Mesenchymal stem cell (in vitro differentiated cells and primary cell): ENCODE measurements around the gene PHKG2.
A peak's percentile ranks its signal among the peaks of the same experiment; 100 is the strongest.

ENCODE experiments used
- DNase-seq: peaks from one replicate; pipeline ENCODE4 v3.0.0-alpha.2; 2013
- H2AFZ ChIP-seq: one replicate; pipeline ENCODE4 v1.6.1; 2013; ENCODE audit warnings: low read depth, mild to moderate bottlenecking, control low read depth, inconsistent platforms, low read length, moderate library complexity
- H2AK5ac ChIP-seq: 2 replicates; pipeline ENCODE4 v1.6.1; 2013; ENCODE audit warnings: low read length, moderate library complexity, mild to moderate bottlenecking, inconsistent platforms; ENCODE audit not compliant: severe bottlenecking
- H2BK120ac ChIP-seq: one replicate; pipeline ENCODE4 v1.6.1; 2013; ENCODE audit warnings: low read depth, mild to moderate bottlenecking, inconsistent platforms, low read length, moderate library complexity
- H2BK12ac ChIP-seq, 2 experiments: one replicate each; pipeline ENCODE4 v1.6.1; 2013; ENCODE audit warnings: inconsistent platforms in 2 of 2, low read length in 2 of 2, mild to moderate bottlenecking in 2 of 2, moderate library complexity in 2 of 2, control low read depth in 1 of 2
- H2BK15ac ChIP-seq: one replicate; pipeline ENCODE4 v1.6.1; 2013; ENCODE audit warnings: mild to moderate bottlenecking, low read depth, inconsistent platforms; ENCODE audit not compliant: poor library complexity, severe bottlenecking
- H2BK5ac ChIP-seq: 2 replicates; pipeline ENCODE4 v1.6.1; 2013; ENCODE audit warnings: low read depth, mild to moderate bottlenecking, low read length, control low read depth, inconsistent platforms; ENCODE audit not compliant: poor library complexity, severe bottlenecking
- H3K14ac ChIP-seq, 2 experiments: one replicate each; pipeline ENCODE4 v1.6.1; 2013; ENCODE audit warnings: inconsistent platforms in 2 of 2, low read length in 2 of 2, control low read depth in 1 of 2, mild to moderate bottlenecking in 1 of 2, moderate library complexity in 1 of 2
- H3K18ac ChIP-seq, 2 experiments: one replicate each; pipeline ENCODE4 v1.6.1; 2013; ENCODE audit warnings: inconsistent platforms in 2 of 2, low read length in 2 of 2, control low read depth in 1 of 2, low read depth in 1 of 2, mild to moderate bottlenecking in 1 of 2
- H3K23ac ChIP-seq, 2 experiments: one replicate each; pipeline ENCODE4 v1.6.1; 2013; ENCODE audit warnings: inconsistent platforms in 2 of 2, low read length in 2 of 2, mild to moderate bottlenecking in 2 of 2, moderate library complexity in 2 of 2, control low read depth in 1 of 2
- H3K27ac ChIP-seq: 2 replicates; pipeline ENCODE4 v1.5.1; 2013; ENCODE audit warnings: mild to moderate bottlenecking, moderate library complexity, low read length, control low read depth, inconsistent platforms; ENCODE audit not compliant: poor library complexity, severe bottlenecking
- H3K27me3 ChIP-seq, 2 experiments: 2 replicates each; pipeline versions ENCODE4 v1.6.1 to v1.7.0; 2013; ENCODE audit warnings: low read length in 2 of 2, mild to moderate bottlenecking in 2 of 2, moderate library complexity in 2 of 2, control low read depth in 1 of 2, inconsistent platforms in 1 of 2; ENCODE audit not compliant: control insufficient read depth in 1 of 2, insufficient read depth in 1 of 2
- H3K36me3 ChIP-seq, 2 experiments: 2 replicates each; pipeline versions ENCODE4 v1.6.1 to v1.7.0; 2013; ENCODE audit warnings: low read length in 2 of 2, control low read depth in 1 of 2, inconsistent platforms in 1 of 2, low read depth in 1 of 2, mild to moderate bottlenecking in 1 of 2; ENCODE audit not compliant: insufficient read depth in 2 of 2, control insufficient read depth in 1 of 2
- H3K4ac ChIP-seq, 2 experiments: one replicate each; pipeline ENCODE4 v1.6.1; 2013; ENCODE audit warnings: inconsistent platforms in 2 of 2, low read length in 2 of 2, mild to moderate bottlenecking in 2 of 2, moderate library complexity in 2 of 2, control low read depth in 1 of 2, low read depth in 1 of 2
- H3K4me1 ChIP-seq: 2 replicates; pipeline ENCODE4 v1.6.1; 2013; ENCODE audit warnings: low read depth, low read length, control low read depth; ENCODE audit not compliant: control insufficient read depth, insufficient read depth
- H3K4me2 ChIP-seq: 2 replicates; pipeline ENCODE4 v1.6.1; 2013; ENCODE audit warnings: low read length, mild to moderate bottlenecking, inconsistent platforms; ENCODE audit not compliant: poor library complexity, severe bottlenecking
- H3K4me3 ChIP-seq, 2 experiments: 2 replicates each; pipeline versions ENCODE4 v1.5.1 to v1.7.0; 2013; ENCODE audit warnings: low read length in 2 of 2, mild to moderate bottlenecking in 2 of 2, control low read depth in 1 of 2, low read depth in 1 of 2; ENCODE audit not compliant: insufficient read depth in 1 of 2
- H3K79me1 ChIP-seq: replicated peaks from 2 replicates; pipeline ENCODE4 v1.6.1; 2013; ENCODE audit warnings: mild to moderate bottlenecking, control low read depth, low read length, inconsistent platforms; ENCODE audit not compliant: poor library complexity, severe bottlenecking
- H3K9ac ChIP-seq: 2 replicates; pipeline ENCODE4 v1.7.0; 2013; ENCODE audit warnings: mild to moderate bottlenecking, low read length, moderate library complexity
- H3K9me3 ChIP-seq: 2 replicates; pipeline ENCODE4 v1.7.0; 2013; ENCODE audit warnings: mild to moderate bottlenecking, low read length; ENCODE audit not compliant: control insufficient read depth
- H4K8ac ChIP-seq: one replicate; pipeline ENCODE4 v1.6.1; 2013; ENCODE audit warnings: inconsistent platforms, mild to moderate bottlenecking, low read length, moderate library complexity
- H4K91ac ChIP-seq: one replicate; pipeline ENCODE4 v1.6.1; 2013; ENCODE audit warnings: mild to moderate bottlenecking, low read length, inconsistent platforms
- WGBS: methylation state at CpG from one replicate; pipeline ENCODE4 v1.1.7; 2013; ENCODE audit warnings: mixed read lengths; 5-methylcytosine and 5-hydroxymethylcytosine counted together

Gene PHKG2

GRCh38 chr16:30725418-30725792 lies 22.8 kb upstream of the PHKG2 start:
- Histone ChIP-seq H4K91ac (no peak overlapping the region), H3K79me1 (peaks cover 54% of the 10 kb centered on the region), H3K27me3 (no peaks in the 10 kb centered on the region), H3K4ac (no peak overlapping the region), H3K36me3 (peaks cover 70 to 97% of the 10 kb centered on the region in 2 experiments), H3K18ac (no peak overlapping the region), H2BK5ac (no peak overlapping the region), H3K4me2 (no peak overlapping the region), H3K9ac (no peak overlapping the region), H3K9me3 (no peaks in the 10 kb centered on the region), H2AK5ac (no peak overlapping the region), H2BK15ac (no peak overlapping the region), H3K4me1 (no peaks in the 10 kb centered on the region), H4K8ac (no peak overlapping the region), H2BK12ac (no peak overlapping the region), H2BK120ac (no peak overlapping the region), H3K4me3 (no peak overlapping the region), H3K23ac (no peak overlapping the region), H3K14ac (no peak overlapping the region), H3K27ac (no peak overlapping the region), H2AFZ (no peak overlapping the region)
- no peak for DNase-seq
- WGBS: no CpG with 5 or more reads among the region's 3 CpGs

DNA sequence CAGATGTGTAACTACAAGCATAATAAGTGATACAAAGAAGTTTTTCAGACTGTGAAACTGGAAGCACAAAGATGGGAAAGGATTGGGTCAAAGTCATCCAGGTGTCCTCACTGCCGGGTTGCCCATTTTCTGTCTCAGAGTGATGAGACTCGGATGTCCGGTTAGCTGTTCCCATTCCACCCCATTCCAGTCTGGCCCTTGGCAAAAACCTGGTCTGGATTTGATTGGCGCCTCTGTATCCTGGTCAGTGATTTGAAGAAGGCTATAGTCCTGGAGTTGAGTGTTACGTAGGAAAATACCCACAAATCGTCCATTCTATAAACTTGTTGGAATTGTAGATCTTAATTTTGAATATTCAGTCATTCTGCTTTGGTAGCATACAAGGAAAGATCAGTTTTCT lies 19.9 kb upstream of the PHKG2 start:
- H3K27me3 ChIP-seq: no peaks in the 10 kb centered on the region
- DNase-seq: no peak
- H3K79me1 ChIP-seq: peaks cover 39% of the 10 kb centered on the region
- H2AFZ ChIP-seq: no peak overlapping the region
- WGBS: 99% methylated on average over 4 of the region's 6 CpGs
- no peak overlapping the region for H3K23ac ChIP-seq
- no peak overlapping the region for H3K4ac ChIP-seq
- no peak overlapping the region for H3K27ac ChIP-seq
- H3K14ac ChIP-seq: no peak overlapping the region
- H2BK120ac ChIP-seq: no peak overlapping the region
- no peaks in the 10 kb centered on the region for H3K9me3 ChIP-seq
- no peak overlapping the region for H2AK5ac ChIP-seq
- no peak overlapping the region for H4K8ac ChIP-seq
- peaks cover 64 to 96% of the 10 kb centered on the region in 2 experiments for H3K36me3 ChIP-seq
- H3K4me3 ChIP-seq: no peak overlapping the region
- H3K4me1 ChIP-seq: peaks cover 2% of the 10 kb centered on the region
- H2BK5ac ChIP-seq: no peak overlapping the region
- H2BK12ac ChIP-seq: no peak overlapping the region
- no peak overlapping the region for H4K91ac ChIP-seq
- no peak overlapping the region for H3K4me2 ChIP-seq
- H3K9ac ChIP-seq: no peak overlapping the region
- H2BK15ac ChIP-seq: no peak overlapping the region
- H3K18ac ChIP-seq: no peak overlapping the region

GRCh38 chr16:30728899-30729672 lies 19.1 kb upstream of the PHKG2 start:
- Histone ChIP-seq H3K4ac (no peak overlapping the region), H2BK15ac (no peak overlapping the region), H4K8ac (no peak overlapping the region), H3K14ac (no peak overlapping the region), H2BK5ac (no peak overlapping the region), H2AK5ac (no peak overlapping the region), H3K27ac (no peak overlapping the region), H3K4me3 (no peak overlapping the region), H3K36me3 (peaks cover 64 to 96% of the 10 kb centered on the region in 2 experiments), H3K4me1 (peaks cover 2% of the 10 kb centered on the region), H3K4me2 (no peak overlapping the region), H2BK12ac (no peak overlapping the region), H3K9ac (no peak overlapping the region), H3K79me1 (peaks cover 38% of the 10 kb centered on the region), H2AFZ (no peak overlapping the region), H3K23ac (no peak overlapping the region), H2BK120ac (no peak overlapping the region), H3K9me3 (no peaks in the 10 kb centered on the region), H3K27me3 (no peaks in the 10 kb centered on the region), H3K18ac (no peak overlapping the region), H4K91ac (no peak overlapping the region)
- 96% methylated on average over 16 of the region's 17 CpGs for WGBS
- DNase-seq: no peak

DNA sequence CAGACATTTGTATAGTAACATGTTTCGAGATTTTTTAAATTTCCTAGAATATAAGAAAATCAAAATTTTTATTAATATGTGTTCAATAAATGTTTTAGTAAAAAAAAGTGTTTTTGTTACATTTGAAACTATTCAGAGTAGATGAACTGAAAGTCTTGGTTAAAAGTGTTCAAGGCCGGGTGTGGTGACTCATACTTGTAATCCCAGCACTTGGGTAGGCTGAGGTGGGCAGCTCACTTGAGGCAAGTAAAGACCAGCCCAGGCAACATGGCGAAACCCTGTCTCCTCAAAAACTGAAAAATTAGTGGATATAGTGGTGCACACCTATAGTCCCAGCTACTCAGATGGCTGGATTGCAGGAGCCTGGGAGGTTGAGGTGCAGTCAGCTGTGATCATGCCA lies 16.8 kb upstream of the PHKG2 start:
- 93% methylated on average over 2 of the region's 3 CpGs for WGBS

More for the DNA sequence above, 16.8 kb upstream of the PHKG2 start:
- Histone ChIP-seq H2BK15ac (no peak overlapping the region), H2AK5ac (no peak overlapping the region), H2AFZ (no peak overlapping the region), H3K9me3 (no peaks in the 10 kb centered on the region), H3K79me1 (peaks cover 40% of the 10 kb centered on the region), H3K4me2 (no peak overlapping the region), H3K27me3 (no peaks in the 10 kb centered on the region), H3K23ac (no peak overlapping the region), H3K4ac (no peak overlapping the region), H4K91ac (no peak overlapping the region), H3K18ac (no peak overlapping the region), H4K8ac (no peak overlapping the region), H3K4me3 (no peak overlapping the region), H3K14ac (no peak overlapping the region), H3K4me1 (peaks cover 2% of the 10 kb centered on the region), H2BK120ac (no peak overlapping the region), H3K36me3 (peaks cover 60 to 93% of the 10 kb centered on the region in 2 experiments), H2BK5ac (no peak overlapping the region), H3K27ac (no peak overlapping the region), H2BK12ac (no peak overlapping the region), H3K9ac (no peak overlapping the region)
- peak; percentile 22 for DNase-seq
